ENCODE measurements around the gene HYAL3.
"Not testable (repeated sequence)": the region's sequence is repeated elsewhere in the genome, so short reads cannot be mapped to it uniquely, and the experiment has no call there.

Gene HYAL3

DNA sequence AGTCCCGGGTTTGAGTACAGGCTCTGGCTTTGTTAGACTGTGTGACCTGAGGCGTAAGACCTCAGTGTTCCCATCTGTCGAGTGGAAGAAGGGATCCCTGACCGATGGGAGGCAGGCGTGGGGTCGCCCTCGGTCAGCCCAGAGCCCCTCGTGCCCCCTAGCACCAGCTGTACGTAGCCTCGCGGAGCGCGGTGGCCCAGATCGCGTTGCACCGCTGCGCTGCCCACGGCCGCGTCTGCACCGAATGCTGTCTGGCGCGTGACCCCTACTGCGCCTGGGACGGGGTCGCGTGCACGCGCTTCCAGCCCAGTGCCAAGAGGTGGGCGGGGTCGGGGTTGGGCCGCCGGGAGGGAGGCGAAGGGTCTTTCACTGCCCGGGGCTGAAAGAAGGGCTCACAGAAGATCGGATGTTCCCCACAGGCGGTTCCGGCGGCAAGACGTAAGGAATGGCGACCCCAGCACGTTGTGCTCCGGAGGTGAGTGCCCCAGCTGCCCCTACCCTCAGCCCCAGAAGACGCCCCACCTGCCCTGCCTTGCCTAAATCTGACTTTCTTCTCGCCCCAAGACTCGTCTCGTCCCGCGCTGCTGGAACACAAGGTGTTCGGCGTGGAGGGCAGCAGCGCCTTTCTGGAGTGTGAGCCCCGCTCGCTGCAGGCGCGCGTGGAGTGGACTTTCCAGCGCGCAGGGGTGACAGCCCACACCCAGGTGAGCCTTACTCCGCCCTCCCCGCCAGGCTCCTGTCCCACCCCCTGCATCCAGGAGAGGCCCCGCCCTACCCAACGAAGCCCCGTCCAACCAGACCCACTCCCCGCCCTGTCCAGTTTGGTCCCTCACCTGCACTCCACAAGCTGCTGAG, 23.8 kb downstream of the HYAL3 start:
- Histone ChIP-seq H3K4me3 (ENCODE audit: insufficient read depth, low read depth, low read length) (peak overlapping the region; percentile 27), H3K36me3 (ENCODE audit: control insufficient read depth, insufficient read depth, low read length) (no peaks in the 10 kb centered on the region), H3K4me1 (ENCODE audit: control insufficient read depth, insufficient read depth, low read length) (peaks cover 7% of the 10 kb centered on the region), H3K9me3 (ENCODE audit: control insufficient read depth, low read length) (no peaks in the 10 kb centered on the region), H3K27ac (ENCODE audit: insufficient read depth, low read depth, low read length, poor library complexity, severe bottlenecking) (no peak overlapping the region), H3K27me3 (ENCODE audit: control insufficient read depth, insufficient read depth, low read length, poor library complexity, severe bottlenecking) (peaks cover 37% of the 10 kb centered on the region)
- WGBS, 2 experiments, result 17 to 19% methylated on average over 65 of the region's 65 CpGs

DNA sequence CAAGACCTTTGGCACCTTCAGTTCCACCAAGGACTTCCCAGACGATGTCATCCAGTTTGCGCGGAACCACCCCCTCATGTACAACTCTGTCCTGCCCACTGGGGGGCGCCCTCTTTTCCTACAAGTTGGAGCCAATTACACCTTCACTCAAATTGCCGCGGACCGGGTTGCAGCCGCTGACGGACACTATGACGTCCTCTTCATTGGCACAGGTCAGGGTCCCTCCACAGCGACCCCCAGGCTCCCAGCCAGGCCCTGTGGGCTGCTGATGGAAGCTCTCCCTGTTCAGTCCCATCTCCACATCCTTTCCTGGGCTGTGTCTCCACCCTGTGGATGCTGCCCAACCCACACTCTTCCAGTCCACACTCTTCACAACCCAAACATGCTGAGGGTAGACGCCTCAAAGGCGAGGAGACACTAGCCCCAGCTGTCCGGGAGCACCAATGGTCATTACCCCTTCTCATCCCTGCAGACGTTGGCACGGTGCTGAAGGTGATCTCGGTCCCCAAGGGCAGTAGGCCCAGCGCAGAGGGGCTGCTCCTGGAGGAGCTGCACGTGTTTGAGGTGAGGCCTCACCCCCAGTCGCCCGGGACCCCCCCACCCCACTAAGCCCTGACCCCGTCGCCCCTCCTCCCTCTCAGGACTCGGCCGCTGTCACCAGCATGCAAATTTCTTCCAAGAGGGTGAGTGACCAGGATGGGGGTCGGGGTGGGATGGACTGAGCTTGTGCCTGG, 24.7 kb downstream of the HYAL3 start:
- Histone ChIP-seq H3K9me3 (ENCODE audit: control insufficient read depth, low read length) (no peaks in the 10 kb centered on the region), H3K4me3 (ENCODE audit: insufficient read depth, low read depth, low read length) (peak overlapping the region; percentile 27), H3K27me3 (ENCODE audit: control insufficient read depth, insufficient read depth, low read length, poor library complexity, severe bottlenecking) (peaks cover 37% of the 10 kb centered on the region), H3K36me3 (ENCODE audit: control insufficient read depth, insufficient read depth, low read length) (no peaks in the 10 kb centered on the region), H3K4me1 (ENCODE audit: control insufficient read depth, insufficient read depth, low read length) (peaks cover 14% of the 10 kb centered on the region), H3K27ac (ENCODE audit: insufficient read depth, low read depth, low read length, poor library complexity, severe bottlenecking) (no peak overlapping the region)
- WGBS, 2 experiments, result 16 to 17% methylated on average over 26 of the region's 26 CpGs

DNA sequence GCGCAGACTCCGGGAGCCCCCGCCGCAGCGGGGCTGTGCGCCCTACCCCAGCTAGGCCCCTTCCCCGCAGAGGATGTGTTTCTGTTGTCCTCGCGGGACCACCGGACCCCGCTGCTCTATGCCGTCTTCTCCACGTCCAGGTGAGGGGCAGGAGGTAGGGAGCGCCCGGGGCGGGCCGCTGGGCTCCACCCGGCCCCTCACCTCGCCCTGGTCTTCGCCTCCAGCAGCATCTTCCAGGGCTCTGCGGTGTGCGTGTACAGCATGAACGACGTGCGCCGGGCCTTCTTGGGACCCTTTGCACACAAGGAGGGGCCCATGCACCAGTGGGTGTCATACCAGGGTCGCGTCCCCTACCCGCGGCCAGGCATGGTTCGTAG, 25.5 kb downstream of the HYAL3 start:
- H3K27me3 ChIP-seq (ENCODE audit: control insufficient read depth, insufficient read depth, low read length, poor library complexity, severe bottlenecking), result peaks cover 37% of the 10 kb centered on the region
- H3K36me3 ChIP-seq (ENCODE audit: control insufficient read depth, insufficient read depth, low read length), result no peaks in the 10 kb centered on the region
- no peak overlapping the region for H3K27ac ChIP-seq (ENCODE audit: insufficient read depth, low read depth, low read length, poor library complexity, severe bottlenecking)
- H3K4me3 ChIP-seq (ENCODE audit: insufficient read depth, low read depth, low read length), result no peak overlapping the region
- WGBS, 2 experiments, result 80% methylated on average over 31 of the region's 31 CpGs
- no peaks in the 10 kb centered on the region for H3K9me3 ChIP-seq (ENCODE audit: control insufficient read depth, low read length)
- H3K4me1 ChIP-seq (ENCODE audit: control insufficient read depth, insufficient read depth, low read length), result peaks cover 22% of the 10 kb centered on the region

DNA sequence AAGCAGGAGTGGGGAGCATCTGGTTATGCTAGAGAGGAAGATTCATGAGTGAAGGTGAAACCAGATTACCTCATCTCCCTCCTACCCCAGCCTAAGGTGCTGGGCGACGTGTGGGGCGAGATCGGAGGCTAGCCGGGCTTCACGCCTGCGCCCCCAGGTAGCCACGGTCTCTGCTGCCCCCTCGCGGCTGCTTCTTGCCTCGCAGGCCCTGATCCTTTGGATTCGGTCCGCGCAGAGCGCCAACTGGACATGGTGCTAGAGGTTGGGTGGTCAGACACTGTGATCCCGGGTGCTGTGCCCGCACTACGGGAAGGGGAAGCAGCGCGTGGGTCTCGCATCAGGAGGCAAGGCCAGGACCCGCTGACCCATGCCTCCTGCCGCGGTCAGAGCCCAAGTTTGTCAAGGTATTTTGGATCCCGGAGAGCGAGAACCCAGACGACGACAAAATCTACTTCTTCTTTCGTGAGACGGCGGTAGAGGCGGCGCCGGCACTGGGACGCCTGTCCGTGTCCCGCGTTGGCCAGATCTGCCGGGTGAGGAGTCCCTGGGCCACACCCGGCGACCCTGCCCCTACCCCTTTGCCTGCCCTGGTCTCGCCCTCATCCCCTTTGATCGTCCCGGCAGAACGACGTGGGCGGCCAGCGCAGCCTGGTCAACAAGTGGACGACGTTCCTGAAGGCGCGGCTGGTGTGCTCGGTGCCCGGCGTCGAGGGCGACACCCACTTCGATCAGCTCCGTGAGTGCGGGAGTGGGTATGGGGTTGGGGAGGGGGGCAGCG, 26.1 kb downstream of the HYAL3 start:
- peaks cover 37% of the 10 kb centered on the region for H3K27me3 ChIP-seq (ENCODE audit: control insufficient read depth, insufficient read depth, low read length, poor library complexity, severe bottlenecking)
- H3K4me3 ChIP-seq (ENCODE audit: insufficient read depth, low read depth, low read length), result no peak overlapping the region
- peaks cover 28% of the 10 kb centered on the region for H3K4me1 ChIP-seq (ENCODE audit: control insufficient read depth, insufficient read depth, low read length)
- no peak overlapping the region for H3K27ac ChIP-seq (ENCODE audit: insufficient read depth, low read depth, low read length, poor library complexity, severe bottlenecking)
- no peaks in the 10 kb centered on the region for H3K36me3 ChIP-seq (ENCODE audit: control insufficient read depth, insufficient read depth, low read length)
- 19 to 22% methylated on average over 61 of the region's 61 CpGs for WGBS, 2 experiments
- no peaks in the 10 kb centered on the region for H3K9me3 ChIP-seq (ENCODE audit: control insufficient read depth, low read length)

DNA sequence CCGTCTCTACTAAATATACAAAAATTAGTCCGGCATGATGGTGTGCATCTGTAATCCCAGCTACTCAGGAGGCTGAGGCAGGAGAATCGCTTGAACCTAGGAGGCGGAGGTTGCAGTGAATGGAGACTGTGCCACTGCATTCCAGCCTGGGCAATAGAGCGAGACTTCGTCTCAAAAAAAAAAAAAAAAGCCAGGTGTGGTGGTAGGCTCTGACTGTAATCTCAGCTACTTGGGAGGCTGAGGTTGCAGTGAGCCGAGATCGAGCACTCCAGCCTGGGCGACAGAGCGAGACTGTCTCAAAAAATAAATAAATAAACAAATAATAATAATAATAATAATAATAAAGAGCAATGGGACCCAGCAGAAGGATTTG, 26.7 kb downstream of the HYAL3 start:
- WGBS, 2 experiments, result 89 to 92% methylated on average over 6 to 7 of the region's 10 CpGs
- not testable (repeated sequence) for H3K4me3 ChIP-seq (ENCODE audit: insufficient read depth, low read depth, low read length)

DNA sequence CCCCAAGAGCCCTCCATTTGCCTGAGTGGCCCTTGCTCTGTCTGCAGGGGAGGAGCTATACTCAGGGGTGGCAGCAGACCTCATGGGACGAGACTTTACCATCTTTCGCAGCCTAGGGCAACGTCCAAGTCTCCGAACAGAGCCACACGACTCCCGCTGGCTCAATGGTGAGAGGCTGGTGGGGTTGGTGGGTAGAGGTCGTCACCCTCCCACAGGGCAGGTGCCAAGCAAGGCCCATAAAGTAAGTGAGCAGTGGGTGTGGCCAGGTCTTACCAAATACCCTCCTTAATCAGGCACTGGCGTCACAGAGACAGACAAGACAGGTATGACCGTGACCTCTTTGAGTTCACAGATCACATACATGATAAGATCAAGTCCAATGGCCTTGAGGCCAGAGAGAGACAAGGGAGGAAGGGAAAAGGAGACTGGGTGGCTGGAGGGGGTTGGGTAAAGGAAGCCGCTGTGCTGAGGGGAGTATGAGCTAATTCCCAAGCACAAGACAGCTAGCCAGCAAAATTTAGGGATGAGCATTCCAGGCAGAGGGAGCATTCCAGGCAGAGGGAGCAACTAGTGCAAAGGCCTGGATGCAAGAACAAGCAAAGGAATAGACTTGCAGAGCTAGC, 27.8 kb downstream of the HYAL3 start:
- Histone ChIP-seq H3K4me1 (ENCODE audit: control insufficient read depth, insufficient read depth, low read length) (peaks cover 45% of the 10 kb centered on the region), H3K4me3 (ENCODE audit: insufficient read depth, low read depth, low read length) (no peak overlapping the region), H3K27ac (ENCODE audit: insufficient read depth, low read depth, low read length, poor library complexity, severe bottlenecking) (no peak overlapping the region), H3K9me3 (ENCODE audit: control insufficient read depth, low read length) (no peaks in the 10 kb centered on the region), H3K27me3 (ENCODE audit: control insufficient read depth, insufficient read depth, low read length, poor library complexity, severe bottlenecking) (peaks cover 36% of the 10 kb centered on the region), H3K36me3 (ENCODE audit: control insufficient read depth, insufficient read depth, low read length) (no peaks in the 10 kb centered on the region)
- 91 to 94% methylated on average over 10 of the region's 10 CpGs for WGBS, 2 experiments

More for the DNA sequence above, 26.7 kb downstream of the HYAL3 start:
- peaks cover 34% of the 10 kb centered on the region for H3K4me1 ChIP-seq (ENCODE audit: control insufficient read depth, insufficient read depth, low read length)
- H3K9me3 ChIP-seq (ENCODE audit: control insufficient read depth, low read length); H3K27ac ChIP-seq (ENCODE audit: insufficient read depth, low read depth, low read length, poor library complexity, severe bottlenecking); H3K36me3 ChIP-seq (ENCODE audit: control insufficient read depth, insufficient read depth, low read length): not testable (repeated sequence)
- H3K27me3 ChIP-seq (ENCODE audit: control insufficient read depth, insufficient read depth, low read length, poor library complexity, severe bottlenecking), result peaks cover 37% of the 10 kb centered on the region

DNA sequence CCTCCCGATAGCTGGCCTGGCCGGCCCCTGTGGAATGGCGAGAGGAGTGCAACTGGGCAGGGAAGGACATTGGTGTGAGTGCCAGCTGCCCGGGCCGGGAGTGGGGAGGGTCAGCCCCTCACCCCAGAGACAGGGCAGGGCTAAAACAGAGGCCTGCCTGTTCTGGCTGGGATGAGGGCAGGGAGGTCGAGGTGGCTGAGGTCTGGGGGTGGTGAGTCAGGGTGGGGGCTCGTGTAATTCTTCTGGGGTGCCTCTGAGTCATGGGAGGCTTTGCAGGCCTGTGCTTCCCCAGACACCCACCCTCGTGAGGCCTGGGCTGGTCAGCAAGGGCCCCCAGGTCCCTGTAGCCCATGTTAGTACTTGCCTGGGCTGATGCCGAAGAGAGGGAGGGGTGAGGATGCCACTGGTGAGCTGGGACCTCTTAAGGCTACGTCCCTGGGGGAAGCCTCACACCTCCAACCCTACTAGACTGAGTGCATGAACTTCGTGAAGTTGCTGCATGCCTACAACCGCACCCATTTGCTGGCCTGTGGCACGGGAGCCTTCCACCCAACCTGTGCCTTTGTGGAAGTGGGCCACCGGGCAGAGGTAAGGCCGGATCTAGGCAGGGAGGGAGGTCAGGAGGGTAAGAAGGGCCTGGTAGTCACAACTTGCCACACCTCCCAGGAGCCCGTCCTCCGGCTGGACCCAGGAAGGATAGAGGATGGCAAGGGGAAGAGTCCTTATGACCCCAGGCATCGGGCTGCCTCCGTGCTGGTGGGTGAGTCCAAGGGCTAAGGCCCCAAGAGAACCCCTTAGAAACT, 28.6 kb downstream of the HYAL3 start:
- Histone ChIP-seq H3K9me3 (ENCODE audit: control insufficient read depth, low read length) (no peaks in the 10 kb centered on the region), H3K4me3 (ENCODE audit: insufficient read depth, low read depth, low read length) (no peak overlapping the region), H3K27ac (ENCODE audit: insufficient read depth, low read depth, low read length, poor library complexity, severe bottlenecking) (no peak overlapping the region), H3K4me1 (ENCODE audit: control insufficient read depth, insufficient read depth, low read length) (peaks cover 50% of the 10 kb centered on the region), H3K36me3 (ENCODE audit: control insufficient read depth, insufficient read depth, low read length) (no peaks in the 10 kb centered on the region), H3K27me3 (ENCODE audit: control insufficient read depth, insufficient read depth, low read length, poor library complexity, severe bottlenecking) (peaks cover 28% of the 10 kb centered on the region)
- 92 to 93% methylated on average over 19 of the region's 19 CpGs for WGBS, 2 experiments

DNA sequence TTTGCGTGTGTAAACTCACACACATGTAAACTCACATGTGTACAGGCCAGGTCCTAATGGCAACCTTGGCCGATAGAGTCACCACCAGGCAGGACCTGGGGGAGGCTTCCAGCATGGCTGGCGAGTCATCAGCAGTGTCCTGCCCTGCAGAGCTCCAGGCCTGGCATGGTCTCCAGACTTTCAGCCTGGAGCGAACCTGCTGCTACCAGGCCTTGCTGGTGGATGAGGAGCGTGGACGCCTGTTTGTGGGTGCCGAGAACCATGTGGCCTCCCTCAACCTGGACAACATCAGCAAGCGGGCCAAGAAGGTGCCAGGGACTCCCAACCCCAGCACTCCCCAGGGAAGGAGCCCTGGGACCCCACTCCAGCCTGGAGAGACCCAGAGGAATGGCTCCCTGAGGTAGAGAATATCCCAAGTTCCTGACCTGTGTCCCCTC, 29.2 kb downstream of the HYAL3 start:
- H3K9me3 ChIP-seq (ENCODE audit: control insufficient read depth, low read length), result no peaks in the 10 kb centered on the region

DNA sequence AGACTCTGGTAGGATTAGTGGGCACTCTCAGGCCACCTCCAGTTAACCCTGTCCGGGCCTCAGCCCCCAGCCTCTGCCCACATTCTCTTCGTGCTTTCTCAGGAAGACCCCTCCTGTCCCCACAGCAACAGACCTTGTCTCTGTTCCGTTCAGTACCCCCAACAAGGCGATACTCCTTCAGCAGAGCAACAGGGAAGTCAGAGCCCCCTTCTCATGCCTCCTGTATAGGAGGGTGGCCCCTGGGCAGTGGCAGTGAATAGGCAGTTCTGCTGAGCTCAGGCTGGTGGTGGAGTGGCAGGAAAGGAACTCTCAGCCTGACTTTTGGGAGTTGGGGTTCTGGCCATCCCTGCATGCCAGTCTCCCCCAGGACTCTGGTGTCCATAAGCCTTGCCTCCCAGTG, 29.7 kb downstream of the HYAL3 start:
- H3K27me3 ChIP-seq (ENCODE audit: control insufficient read depth, insufficient read depth, low read length, poor library complexity, severe bottlenecking), result peaks cover 16% of the 10 kb centered on the region
- no peaks in the 10 kb centered on the region for H3K9me3 ChIP-seq (ENCODE audit: control insufficient read depth, low read length)
- WGBS, 2 experiments, result 81 to 88% methylated on average over 4 of the region's 4 CpGs
- H3K27ac ChIP-seq (ENCODE audit: insufficient read depth, low read depth, low read length, poor library complexity, severe bottlenecking), result no peak overlapping the region
- H3K4me3 ChIP-seq (ENCODE audit: insufficient read depth, low read depth, low read length), result peak overlapping the region; percentile 8
- no peaks in the 10 kb centered on the region for H3K36me3 ChIP-seq (ENCODE audit: control insufficient read depth, insufficient read depth, low read length)
- peaks cover 54% of the 10 kb centered on the region for H3K4me1 ChIP-seq (ENCODE audit: control insufficient read depth, insufficient read depth, low read length)

More for the DNA sequence above, 29.2 kb downstream of the HYAL3 start:
- H3K4me1 ChIP-seq (ENCODE audit: control insufficient read depth, insufficient read depth, low read length), result peaks cover 52% of the 10 kb centered on the region
- 95 to 96% methylated on average over 8 of the region's 8 CpGs for WGBS, 2 experiments
- no peak overlapping the region for H3K4me3 ChIP-seq (ENCODE audit: insufficient read depth, low read depth, low read length)
- H3K36me3 ChIP-seq (ENCODE audit: control insufficient read depth, insufficient read depth, low read length), result no peaks in the 10 kb centered on the region
- no peak overlapping the region for H3K27ac ChIP-seq (ENCODE audit: insufficient read depth, low read depth, low read length, poor library complexity, severe bottlenecking)
- H3K27me3 ChIP-seq (ENCODE audit: control insufficient read depth, insufficient read depth, low read length, poor library complexity, severe bottlenecking), result peaks cover 21% of the 10 kb centered on the region

All from ectodermal cell (in vitro differentiated cells).